BJ (cell line): Measurements from ENCODE around the gene EEF1G. TPM values are rescaled to one million over a fixed set of nuclear protein-coding genes. Genes with fewer than 3 reads are reported as not detected.
"Not testable (repeated sequence)": the region's sequence is repeated elsewhere in the genome, so short reads cannot be mapped to it uniquely, and the experiment has no call there.

ENCODE experiments used
- CTCF ChIA-PET: fragments of 350-600 bp; formaldehyde crosslinking; extraction: SDS; loops from one replicate; lab custom pipeline; 2021; ENCODE audit warnings: antibody characterized with exemption, inconsistent platforms; lab: Yijun Ruan, JAX
- POLR2A ChIA-PET: fragments of 300-600 bp; sonication (Branson Sonifier 250); formaldehyde crosslinking; extraction: SDS; loops from one replicate; lab custom pipeline; 2021; ENCODE audit warnings: antibody characterized with exemption; lab: Charles Lee
- DNase-seq: peaks from one replicate; pipeline ENCODE4 v3.0.0-alpha.2; 2011; ENCODE audit warnings: low read depth
- H3K27me3 ChIP-seq: 2 replicates; pipeline ENCODE4 v1.6.0; 2011; ENCODE audit warnings: low read length; ENCODE audit not compliant: control insufficient read depth, insufficient read depth
- H3K36me3 ChIP-seq: 2 replicates; pipeline ENCODE4 v1.5.1; 2011; ENCODE audit warnings: low read length; ENCODE audit not compliant: control insufficient read depth, insufficient read depth
- H3K4me3 ChIP-seq: 2 replicates; pipeline ENCODE4 v1.5.1; 2011; ENCODE audit warnings: low read depth, mild to moderate bottlenecking, control low read depth, low read length
- polyA plus RNA-seq: library from polyadenylated mRNA; depleted of rRNA; stranded (reverse); fragments of >200 nt; gene quantifications from 2 replicates; pipeline ENCODE4 v1.2.3, GENCODE V29; 2011
- TF ChIP-seq, protein P1 (sequence below): IDR thresholded peaks from 2 replicates; pipeline ENCODE4 v1.5.1; 2011; ENCODE audit warnings: low read depth, mild to moderate bottlenecking, control low read depth, inconsistent platforms, low read length, moderate library complexity; ENCODE audit not compliant: insufficient read depth

The EEF1G gene
- polyA plus RNA-seq, 1 experiment: 2,459 TPM

DNA sequence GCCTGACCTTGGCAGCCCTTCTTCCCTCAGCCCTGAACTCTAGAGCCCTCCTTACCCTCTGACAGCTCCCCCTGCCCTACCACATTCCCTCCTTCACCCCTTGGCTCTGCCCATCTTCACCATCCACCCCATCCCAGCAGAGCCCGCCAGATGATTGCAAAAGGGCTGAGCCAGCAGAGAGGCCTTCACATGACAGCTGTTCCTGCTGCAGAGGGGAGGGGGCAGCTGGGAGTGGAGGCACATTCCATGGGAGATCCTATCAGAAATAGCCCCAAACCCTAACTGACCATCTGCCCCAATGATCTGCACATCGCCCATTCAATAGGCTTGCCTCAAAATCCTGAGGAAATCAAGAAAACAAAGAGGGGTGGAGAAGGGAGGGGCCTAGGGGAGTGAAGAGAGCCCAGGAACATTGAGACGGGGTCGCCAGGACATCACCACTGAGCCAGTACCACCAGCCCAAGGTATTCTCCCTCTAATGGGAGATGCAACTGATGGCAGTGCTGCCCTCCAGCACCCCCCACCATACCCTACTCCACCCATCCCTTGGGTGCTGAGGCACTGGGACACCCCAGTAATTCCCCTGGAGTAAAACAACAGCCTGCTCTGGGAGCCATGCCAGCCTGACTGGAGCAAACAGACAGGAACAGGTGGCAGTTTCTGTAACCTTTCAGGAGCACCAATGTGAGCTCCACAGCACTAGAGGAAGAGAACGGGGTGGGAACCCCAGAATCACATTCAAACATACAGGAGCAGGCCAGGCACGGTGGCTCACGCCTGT is 19.1 kb downstream of the EEF1G start:
- POLR2A ChIA-PET: no interaction called here
- TF ChIP-seq, protein P1, sequence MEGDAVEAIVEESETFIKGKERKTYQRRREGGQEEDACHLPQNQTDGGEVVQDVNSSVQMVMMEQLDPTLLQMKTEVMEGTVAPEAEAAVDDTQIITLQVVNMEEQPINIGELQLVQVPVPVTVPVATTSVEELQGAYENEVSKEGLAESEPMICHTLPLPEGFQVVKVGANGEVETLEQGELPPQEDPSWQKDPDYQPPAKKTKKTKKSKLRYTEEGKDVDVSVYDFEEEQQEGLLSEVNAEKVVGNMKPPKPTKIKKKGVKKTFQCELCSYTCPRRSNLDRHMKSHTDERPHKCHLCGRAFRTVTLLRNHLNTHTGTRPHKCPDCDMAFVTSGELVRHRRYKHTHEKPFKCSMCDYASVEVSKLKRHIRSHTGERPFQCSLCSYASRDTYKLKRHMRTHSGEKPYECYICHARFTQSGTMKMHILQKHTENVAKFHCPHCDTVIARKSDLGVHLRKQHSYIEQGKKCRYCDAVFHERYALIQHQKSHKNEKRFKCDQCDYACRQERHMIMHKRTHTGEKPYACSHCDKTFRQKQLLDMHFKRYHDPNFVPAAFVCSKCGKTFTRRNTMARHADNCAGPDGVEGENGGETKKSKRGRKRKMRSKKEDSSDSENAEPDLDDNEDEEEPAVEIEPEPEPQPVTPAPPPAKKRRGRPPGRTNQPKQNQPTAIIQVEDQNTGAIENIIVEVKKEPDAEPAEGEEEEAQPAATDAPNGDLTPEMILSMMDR: no peak
- H3K36me3 ChIP-seq: peaks cover 5% of the 10 kb centered on the region
- no peaks in the 10 kb centered on the region for H3K27me3 ChIP-seq
- no peak overlapping the region for H3K4me3 ChIP-seq
- DNase-seq: no peak
- CTCF ChIA-PET: interaction anchor here (0.9 to 5.3 kb wide), 8 partner anchors 11 to 159 kb away, joined by 4 to 47 read pairs (median 12); no protein-coding TSS in a partner anchor

DNA sequence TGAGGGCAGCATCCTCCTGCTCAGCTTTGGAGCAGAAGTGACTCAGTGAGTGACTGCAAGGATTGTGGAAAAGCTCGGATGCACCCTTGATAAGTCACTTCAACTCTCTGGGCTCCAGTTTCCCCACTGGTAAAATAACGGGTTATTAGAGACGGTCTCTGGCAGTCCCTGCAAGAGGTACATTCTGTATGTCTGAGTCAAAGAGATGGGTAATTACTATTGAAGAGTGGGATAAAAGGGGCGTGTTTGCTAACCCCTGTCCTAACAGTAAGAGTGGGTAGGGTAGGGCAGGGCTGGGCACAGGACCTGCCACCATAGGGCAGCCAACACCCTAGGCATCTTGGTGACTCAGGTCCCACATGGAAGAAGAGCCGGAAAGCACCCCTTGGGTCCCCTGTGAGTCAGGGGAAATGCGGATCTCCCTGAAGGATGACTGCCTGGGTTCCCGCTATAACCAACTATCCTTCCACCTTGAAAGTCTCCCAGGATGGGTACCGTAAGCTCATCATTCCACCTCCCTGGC is 19.8 kb downstream of the EEF1G start:
- POLR2A ChIA-PET: interaction anchor here (0.6 to 1.5 kb wide), 4 partner anchors 9 to 287 kb away, joined by 3 to 7 read pairs (median 5); no protein-coding TSS in a partner anchor
- DNase-seq: peak; percentile 61
- Histone ChIP-seq H3K4me3 (0 out of 2 replicates have a peak overlapping the region, but pooled peaks have one; percentile 28), H3K27me3 (no peaks in the 10 kb centered on the region), H3K36me3 (peaks cover 2% of the 10 kb centered on the region; the same call in 1 of the 2 replicates)
- TF ChIP-seq, protein P1: no peak
- CTCF ChIA-PET: interaction anchor here (0.9 to 5.3 kb wide), 8 partner anchors 10 to 159 kb away, joined by 3 to 35 read pairs (median 5); no protein-coding TSS in a partner anchor

DNA sequence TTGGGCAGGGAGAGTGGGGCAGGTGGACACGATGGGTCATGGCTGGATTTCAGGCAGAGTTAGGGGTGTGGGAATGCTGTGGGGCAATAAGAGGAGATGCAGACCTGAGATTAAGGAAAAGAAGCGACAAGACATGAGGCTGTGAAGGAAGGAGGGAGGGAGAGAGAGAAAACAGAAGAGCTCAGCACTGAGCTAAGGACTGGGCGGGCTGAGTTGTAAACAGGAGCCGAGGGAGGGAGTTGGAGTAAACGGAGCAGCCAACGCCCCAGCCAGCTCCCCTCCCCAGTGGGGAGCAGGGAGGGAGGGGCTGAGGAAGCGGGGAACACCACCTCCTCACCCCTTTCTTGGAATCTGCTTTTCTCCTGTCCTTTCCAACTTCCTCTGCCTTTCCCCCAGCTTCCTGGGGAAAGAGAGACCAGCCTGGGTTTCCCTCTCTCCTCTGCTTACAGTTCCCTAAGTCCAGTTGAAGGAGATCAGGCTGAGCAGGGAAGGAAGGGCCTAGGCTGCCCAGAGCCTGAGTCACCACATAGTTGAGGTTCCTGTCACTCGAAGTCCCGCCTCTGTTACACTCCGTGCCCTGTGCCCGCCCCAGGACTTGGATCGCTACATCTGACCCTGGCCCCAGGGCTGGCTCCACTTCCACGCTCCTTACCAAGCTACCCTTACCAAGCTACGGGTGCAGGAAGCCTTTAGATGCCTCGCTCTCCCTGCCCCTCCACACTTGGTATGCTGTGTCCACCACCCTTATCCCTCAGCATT is 20.4 kb downstream of the EEF1G start:
- CTCF ChIA-PET: interaction anchor here (1.2 to 5.3 kb wide), 8 partner anchors 7 to 158 kb away, joined by 3 to 35 read pairs (median 11); no protein-coding TSS in a partner anchor
- peak overlapping the region; percentile 28 for H3K4me3 ChIP-seq
- DNase-seq: peak; percentile 90
- H3K27me3 ChIP-seq: no peaks in the 10 kb centered on the region
- POLR2A ChIA-PET: interaction anchor here (0.5 to 2.0 kb wide), 12 partner anchors 9 to 1091 kb away, joined by 3 to 19 read pairs (median 4); no protein-coding TSS in a partner anchor
- no peaks in the 10 kb centered on the region for H3K36me3 ChIP-seq
- TF ChIP-seq, protein P1: no peak

DNA sequence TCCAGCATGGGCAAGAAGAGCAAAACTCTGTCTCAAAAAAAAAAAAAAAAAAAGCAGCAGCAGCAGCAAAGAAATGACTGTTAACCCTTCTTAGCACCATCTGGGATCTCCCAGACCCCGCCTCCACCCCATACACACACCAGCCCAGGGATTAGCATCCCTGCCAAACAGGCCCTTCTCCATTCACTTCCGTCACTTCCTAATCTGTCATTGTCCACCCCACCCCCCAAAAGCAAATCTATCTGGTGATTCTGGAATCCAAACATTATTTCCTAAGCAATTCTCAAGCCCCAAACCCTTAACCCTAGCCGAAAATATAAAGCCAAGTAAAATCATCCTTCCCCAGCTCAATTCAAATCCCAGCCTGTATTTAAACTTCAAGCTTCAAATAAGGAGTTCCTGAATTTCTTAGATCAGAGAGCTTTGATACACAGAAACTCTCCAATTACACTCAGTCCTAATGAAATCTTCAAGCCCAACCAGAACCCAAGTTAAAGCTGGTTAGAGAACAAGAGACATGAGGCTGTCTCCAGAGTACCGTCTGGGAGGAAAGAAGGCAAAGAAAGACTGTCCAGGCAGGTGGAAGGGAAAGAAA is 21.1 kb downstream of the EEF1G start:
- TF ChIP-seq, protein P1: no peak
- peak overlapping the region; percentile 28 for H3K4me3 ChIP-seq
- ChIA-PET POLR2A (interaction anchor here (0.5 to 2.0 kb wide), 9 partner anchors 8 to 1091 kb away, joined by 3 to 19 read pairs (median 4); no protein-coding TSS in a partner anchor), CTCF (interaction anchor here (1.2 to 5.3 kb wide), 8 partner anchors 8 to 157 kb away, joined by 3 to 35 read pairs (median 11); no protein-coding TSS in a partner anchor)
- no peaks in the 10 kb centered on the region for H3K27me3 ChIP-seq
- no peaks in the 10 kb centered on the region for H3K36me3 ChIP-seq
- DNase-seq: no peak

DNA sequence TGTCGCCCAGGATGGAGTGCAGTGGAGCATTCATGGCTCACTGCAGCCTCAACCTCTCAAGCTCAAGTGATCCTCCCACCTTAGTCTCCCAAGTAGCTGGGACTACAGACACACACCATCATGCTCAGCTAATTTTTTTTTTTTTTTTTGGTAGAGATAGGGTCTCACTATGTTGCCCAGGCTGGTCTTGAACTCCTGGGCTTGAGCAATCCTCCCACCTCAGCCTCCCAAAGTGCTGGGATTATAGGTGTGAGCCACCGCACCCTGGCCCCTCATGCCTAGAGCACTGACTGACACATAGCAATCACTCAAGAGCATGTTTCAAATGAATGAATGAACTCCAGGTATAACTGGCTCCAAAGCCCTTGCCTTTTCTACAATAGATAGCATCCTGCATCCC is 23.2 kb downstream of the EEF1G start:
- H3K27me3 ChIP-seq, POLR2A ChIA-PET, H3K4me3 ChIP-seq, DNase-seq, H3K36me3 ChIP-seq: not testable (repeated sequence)
- CTCF ChIA-PET: interaction anchor here (2.1 to 5.3 kb wide), 4 partner anchors 7 to 155 kb away, joined by 8 to 35 read pairs (median 24); no protein-coding TSS in a partner anchor
